T47D (cell line): ENCODE data around the gene TNXB.

Experiments
- DNase-seq, 2 experiments: peaks; one replicate each; pipeline versions ENCODE4 v3.0.0 to v3.0.0-alpha.2; 2011 to 2012; ENCODE audit warnings: low read depth in 1 of 2, low spot score in 1 of 2
- JUND ChIP-seq: IDR thresholded peaks from 2 replicates; pipeline ENCODE4 v1.6.1; 2012; ENCODE audit warnings: low read depth
- in situ Hi-C: cut with HindIII; loops from 2 replicates; pipeline ENCODE4 v1.10.0; 2016; ENCODE audit warnings: low sequenced_read_pairs, low pct_unique_long_range_greater_than_20kb

Gene TNXB

DNA sequence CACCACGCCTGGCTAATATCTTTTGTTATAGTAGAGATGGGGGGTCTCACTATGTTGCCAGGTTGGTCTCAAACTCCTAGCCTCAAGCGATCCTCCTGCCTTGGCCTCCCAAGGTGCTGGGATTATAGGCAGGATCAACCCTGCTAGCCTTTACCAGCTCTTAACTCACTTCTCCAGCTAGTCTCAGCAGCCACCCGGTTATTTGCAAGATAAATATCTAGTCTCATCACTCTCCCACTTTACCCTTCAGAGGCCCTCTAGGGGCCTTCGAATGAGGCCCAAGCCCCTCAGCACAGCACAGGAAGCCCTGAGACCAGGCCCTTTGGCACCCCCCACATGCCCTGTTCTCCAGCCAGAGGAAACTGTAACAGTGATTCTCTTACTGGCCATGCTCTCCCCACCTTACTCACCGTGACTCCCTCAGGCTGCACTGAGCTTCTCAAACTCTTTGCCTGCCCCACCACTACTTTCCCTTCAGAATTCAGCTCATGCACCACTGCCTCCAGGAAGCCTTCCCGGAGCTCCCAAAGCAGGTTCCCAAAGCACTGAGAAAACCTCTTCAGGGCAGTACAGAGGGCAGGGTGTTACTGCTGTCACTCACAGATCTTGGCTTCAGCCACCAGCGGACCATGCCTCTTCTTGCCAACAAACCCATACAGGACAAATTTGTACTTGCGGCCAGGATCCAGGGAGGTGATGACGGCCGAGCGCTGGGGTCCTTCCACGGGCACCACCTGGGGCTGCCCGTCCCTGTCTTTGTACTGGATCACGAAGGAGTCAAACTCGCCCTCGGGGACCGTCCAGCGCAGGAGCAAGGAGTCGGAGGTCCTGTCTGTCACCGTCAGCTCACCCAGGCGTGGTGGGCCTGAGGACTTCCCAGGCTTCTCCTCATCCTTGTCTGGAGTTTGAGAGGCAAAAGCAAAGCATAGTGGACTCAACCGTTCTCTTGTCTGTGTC, 25.0 kb downstream of the TNXB start:
- no peak for DNase-seq
- in situ Hi-C loops: no loop called here
- no peak for TF ChIP-seq JUND

DNA sequence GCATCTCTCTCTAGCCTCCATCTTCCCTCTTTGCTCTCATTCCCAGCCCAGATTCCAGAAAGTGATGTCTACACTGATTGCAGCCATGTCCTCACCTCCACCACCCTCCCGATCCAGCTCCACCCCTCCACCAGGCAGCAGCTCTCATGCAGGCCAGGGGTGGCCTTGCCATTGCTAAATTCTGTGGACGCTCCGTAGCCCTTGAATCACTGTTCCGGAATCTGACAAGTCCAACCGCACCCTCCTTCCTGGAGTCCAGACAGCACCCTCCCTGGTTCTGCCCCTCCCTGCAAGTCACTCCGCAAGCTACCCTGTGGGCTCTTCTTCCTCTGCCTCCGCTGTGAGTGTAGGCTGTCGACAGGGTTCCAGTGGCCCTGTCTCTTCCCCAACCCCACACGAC, 26.2 kb downstream of the TNXB start:
- TF ChIP-seq JUND: no peak
- DNase-seq: no peak
- in situ Hi-C loops: no loop called here

DNA sequence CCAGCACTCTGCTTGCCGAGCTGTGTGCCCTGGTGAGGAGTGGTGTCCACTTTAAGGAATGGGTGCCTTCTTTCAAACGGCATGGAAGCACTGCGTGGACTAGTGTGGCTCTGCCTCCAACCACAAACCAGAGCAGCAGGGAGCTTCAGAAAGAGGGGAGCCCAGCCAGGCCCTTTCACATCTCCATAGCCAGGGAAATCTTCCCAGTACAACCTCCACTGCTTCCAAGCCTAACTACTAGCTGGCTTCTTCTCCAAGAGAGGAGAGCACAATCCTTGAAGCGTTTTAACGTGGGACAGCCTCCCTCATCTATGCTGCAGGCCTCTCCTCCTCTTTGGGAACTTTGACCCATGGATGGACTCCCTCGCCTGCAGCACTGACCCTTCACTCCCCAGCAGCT, 26.7 kb downstream of the TNXB start:
- no peak for DNase-seq
- in situ Hi-C loops: no loop called here
- TF ChIP-seq JUND: no peak

DNA sequence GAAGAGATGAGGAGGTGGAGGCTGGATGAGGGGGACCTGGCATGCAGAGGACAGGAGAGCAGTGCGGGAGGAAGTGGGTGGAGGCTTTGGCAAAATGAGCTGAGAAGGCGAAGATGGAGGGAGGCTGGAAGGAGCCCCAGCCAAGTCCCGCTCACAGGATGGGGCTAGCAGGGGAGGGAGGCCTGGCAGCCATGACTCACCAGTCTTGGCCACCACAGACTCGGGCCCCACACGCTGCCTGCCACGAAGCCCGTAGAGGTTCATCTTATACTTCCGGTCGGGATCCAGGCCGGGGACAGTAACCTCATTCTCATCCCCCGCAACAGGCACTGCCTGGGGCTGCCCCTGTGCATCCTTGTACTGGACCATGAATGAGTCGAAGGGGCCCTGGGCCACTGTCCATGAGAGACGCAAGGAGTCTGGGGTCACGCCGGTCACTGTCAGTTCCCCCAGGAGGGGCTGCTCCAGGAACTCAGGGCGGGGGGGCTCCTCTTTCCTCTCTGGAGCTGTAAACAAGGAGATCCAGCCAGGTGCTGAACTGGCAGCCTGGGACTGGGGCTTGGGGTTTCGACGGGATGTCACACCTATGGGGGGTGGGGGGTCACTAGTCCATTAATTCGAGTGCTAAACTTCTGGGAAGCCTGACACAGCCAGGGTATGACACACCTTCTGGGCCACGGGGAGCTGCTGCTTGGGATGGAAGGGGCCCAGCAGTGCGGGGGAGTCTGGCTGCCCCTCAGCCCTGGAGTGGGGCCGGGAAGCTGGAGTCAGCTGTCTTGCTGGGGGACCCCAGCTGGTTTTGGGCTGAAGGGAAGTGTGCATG, 27.8 kb downstream of the TNXB start:
- in situ Hi-C loops: no loop called here
- no peak for TF ChIP-seq JUND

DNA sequence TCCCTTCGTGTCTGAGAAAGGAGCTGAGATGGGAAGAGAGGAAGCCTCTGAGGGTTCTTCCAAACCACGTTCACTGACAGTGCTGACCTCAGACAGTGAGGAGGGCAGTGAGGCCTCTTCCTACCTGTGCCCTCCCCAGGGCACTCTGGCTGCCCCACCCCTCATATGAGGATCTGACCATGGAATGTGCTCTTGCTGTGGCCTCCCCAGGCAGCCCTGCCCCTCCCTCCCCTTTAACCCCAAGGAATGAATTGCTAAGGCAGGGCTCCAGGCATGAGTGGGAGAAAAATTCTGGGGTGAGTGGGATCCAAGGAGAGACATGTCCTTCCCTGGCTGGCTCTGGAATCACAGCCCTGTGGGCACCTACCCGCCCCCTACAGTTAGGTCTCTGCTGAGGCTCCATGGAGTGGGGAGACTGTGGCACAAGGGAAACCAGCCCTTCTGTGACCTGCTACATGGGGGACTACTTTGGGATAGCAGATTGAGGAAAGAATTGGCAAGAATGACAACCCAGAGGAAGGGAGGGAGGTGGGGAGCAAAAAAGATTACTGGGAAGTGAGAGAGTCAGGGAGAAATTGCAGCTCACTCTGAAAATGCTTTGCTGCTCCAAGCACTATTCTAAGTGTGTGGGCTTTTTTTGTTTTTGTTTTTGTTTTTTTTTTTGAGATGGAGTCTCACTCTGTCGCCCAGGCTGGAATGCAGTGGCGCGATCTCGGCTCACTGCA, 29.4 kb downstream of the TNXB start:
- TF ChIP-seq JUND: no peak
- no peak for DNase-seq
- in situ Hi-C loops: no loop called here

More for the DNA sequence above, 27.8 kb downstream of the TNXB start:
- DNase-seq: no peak

DNA sequence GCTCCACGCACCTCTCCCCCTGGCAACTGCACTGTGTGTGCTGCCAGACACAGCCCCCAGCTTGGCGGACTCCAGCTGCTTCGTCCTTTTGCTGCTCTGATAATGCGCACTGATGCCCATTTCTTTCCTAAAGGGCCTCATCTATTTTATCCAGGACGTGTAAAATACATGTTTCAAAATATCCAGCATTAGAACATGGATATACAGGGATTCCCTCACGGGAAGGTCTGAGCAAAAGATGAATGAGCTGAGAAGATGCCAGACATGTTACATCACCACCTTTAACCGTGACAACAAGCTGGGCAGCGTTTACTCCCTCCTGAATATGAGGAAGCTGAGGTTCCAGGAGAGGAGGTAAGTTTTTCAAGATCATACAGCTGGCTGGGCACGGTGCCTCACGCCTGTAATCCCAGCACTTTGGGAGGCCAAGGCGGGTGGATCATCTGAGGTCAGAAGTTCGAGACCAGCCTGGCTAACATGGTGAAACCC, 32.8 kb downstream of the TNXB start:
- in situ Hi-C loops: no loop called here
- DNase-seq: peak in 1 of 2 experiments; percentile 19
- no peak for TF ChIP-seq JUND

DNA sequence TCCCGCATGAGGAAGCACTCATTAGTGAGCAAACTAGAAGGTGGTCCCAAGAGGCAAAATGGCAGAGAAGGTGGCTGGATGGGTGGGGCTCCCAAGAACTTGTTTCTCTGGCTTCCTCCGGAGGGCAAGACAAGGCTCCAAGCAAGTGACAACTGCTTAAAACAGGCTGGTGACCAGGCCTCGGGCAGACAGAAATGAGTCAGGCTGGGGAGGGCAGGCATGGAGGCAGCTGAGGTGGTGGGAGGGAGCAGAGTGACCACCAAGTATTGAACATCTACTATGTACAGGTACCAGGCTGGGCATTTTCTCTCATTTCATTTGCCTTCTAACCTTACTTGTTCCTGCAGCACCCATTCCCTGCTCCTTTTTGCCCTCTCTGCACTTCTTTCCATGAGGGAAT, 33.4 kb downstream of the TNXB start:
- no peak for DNase-seq
- TF ChIP-seq JUND: no peak
- in situ Hi-C loops: no loop called here

DNA sequence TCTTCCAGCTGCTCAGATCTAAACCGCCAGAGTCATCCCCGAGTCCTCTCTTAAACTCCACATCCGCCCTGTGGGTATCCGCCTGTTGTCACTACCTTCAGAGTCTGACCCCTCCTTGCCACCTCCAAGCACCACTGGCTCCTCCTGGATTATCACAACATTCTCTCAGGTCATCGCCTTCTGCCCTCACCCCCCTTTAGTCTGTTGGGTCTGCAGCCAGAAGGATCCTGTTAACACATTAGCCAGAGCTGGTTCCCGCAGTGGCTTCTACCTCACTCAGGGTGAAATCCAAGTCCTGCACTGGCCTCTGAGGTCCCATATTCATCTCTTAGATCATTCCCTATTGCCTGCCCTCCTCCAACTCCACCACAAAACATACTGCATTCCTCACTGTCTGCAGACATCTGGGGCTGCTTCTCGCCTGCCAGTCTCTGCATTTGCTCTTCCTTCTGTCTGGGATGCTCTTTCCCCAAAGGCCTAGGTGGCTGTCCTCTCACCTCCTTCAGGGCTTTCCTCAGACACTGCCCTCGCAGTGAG, 34.1 kb downstream of the TNXB start:
- no peak for TF ChIP-seq JUND
- no peak for DNase-seq
- in situ Hi-C loops: no loop called here

DNA sequence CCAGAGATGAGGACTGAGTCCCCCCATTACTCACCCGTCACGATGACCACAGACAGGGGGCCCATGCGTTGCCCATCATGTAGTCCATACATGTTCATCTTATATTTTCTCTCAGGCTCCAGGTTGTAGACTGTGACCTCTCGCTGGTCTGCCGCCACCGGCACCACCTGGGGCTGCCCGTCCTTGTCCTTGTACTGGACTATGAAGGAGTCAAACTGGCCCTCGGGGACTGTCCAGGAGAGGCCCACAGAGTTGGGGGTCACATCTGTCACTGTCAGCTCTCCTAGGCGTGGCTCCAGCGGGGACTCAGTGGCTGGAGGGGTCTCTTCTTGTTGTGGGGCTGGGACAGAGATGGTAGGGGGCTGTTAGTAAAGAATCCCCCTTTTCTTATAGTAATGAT, 35.5 kb downstream of the TNXB start:
- in situ Hi-C loops: no loop called here
- TF ChIP-seq JUND: no peak
- no peak for DNase-seq

DNA sequence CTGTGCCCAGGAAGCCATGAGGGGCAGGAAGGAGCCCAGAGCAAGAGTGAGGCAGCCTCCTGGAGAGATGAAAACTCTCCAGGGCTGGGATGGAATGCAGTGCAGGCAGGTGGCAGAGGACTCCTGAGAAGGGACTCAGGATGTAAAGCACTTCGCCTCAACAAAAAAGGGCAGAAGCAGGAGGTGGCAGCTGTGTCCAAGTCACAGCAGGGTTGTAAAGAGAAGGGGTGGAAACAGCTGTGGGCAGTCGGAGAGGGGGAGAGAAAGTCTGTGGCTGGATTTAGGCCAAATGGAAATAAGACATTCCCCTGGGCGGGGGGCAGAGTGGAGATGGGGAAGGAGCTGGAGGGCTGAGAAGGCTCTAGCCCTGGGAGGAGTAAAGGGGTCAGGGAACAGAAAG, 36.0 kb downstream of the TNXB start:
- no peak for DNase-seq
- in situ Hi-C loops: no loop called here
- no peak for TF ChIP-seq JUND

DNA sequence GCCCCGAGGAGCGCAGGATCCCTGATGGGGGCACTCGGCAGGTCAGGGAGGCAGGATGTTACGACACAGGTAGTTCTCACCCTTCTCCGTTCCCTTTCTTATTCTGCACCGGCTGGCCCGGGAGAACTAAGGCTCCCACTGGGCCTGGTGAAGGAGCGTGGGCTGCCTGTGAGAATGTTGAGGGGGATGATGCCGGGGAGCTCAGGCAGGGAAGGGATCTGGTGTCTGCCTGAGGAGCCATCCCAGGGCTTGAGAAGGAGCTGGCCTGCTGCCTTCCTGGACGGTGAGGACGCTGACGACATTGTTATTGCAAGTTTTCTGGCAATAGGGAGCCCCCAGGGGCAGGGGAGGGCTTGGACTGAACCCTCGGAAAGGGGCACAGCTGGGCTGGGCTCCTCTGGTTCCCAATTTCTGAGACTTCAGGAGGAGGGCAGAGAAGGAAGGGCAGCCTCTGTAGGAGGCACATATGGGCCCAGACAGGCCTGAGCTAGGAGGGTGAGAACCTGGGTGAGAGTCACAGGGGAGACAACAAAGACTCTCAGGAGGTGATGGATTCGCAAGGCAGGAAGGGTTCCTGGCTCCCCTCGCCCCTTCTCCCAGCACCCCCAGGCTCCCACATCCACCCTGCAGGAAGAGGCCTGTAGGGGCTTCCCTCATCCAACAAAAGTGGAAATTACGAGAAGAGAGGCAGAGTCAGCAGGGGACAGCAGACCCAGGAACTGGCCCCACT, 38.2 kb downstream of the TNXB start:
- in situ Hi-C loops: no loop called here
- DNase-seq: no peak
- TF ChIP-seq JUND: no peak
